IMR-90 (cell line): Measurements from ENCODE around the gene PPP1R14D. TPM values are rescaled to one million over a fixed set of nuclear protein-coding genes. Genes with fewer than 3 reads are reported as not detected.

Experiments used
- ATAC-seq: fragments of 200-7000 bp; cut with Tn5 transposase; 2 replicates; pipeline ENCODE4 v1.9.1; 2020; ENCODE audit warnings: low read depth, mild to moderate bottlenecking, moderate library complexity
- BruUV-seq: library from RNA; stranded (reverse); fragments of 400-500 nt; replicated peaks from 2 replicates; lab custom pipeline; 2021; lab: Mats Ljungman, UMichigan
- CTCF ChIA-PET: fragments of 300-600 bp; formaldehyde crosslinking; extraction: SDS; loops from one replicate; lab custom pipeline; 2021; ENCODE audit warnings: antibody characterized with exemption; lab: Yijun Ruan, JAX
- POLR2A ChIA-PET: fragments of 300-600 bp; sonication (Branson Sonifier 250); formaldehyde crosslinking; loops from one replicate; lab custom pipeline; 2022; ENCODE audit warnings: antibody characterized with exemption; ENCODE audit not compliant: unreplicated experiment; lab: Charles Lee
- DNase-seq: peaks from one replicate; pipeline ENCODE4 v3.0.0; 2013
- H2AFZ ChIP-seq: replicated peaks from 2 replicates; pipeline ENCODE3; 2013; ENCODE audit warnings: low read length, mild to moderate bottlenecking; ENCODE audit not compliant: poor library complexity
- H2AK5ac ChIP-seq: 2 replicates; pipeline ENCODE4 v1.6.1; 2013; ENCODE audit warnings: low read depth, low read length, inconsistent platforms
- H2AK9ac ChIP-seq: replicated peaks from 2 replicates; pipeline ENCODE3; 2013; ENCODE audit warnings: mild to moderate bottlenecking, low read depth, low read length, moderate library complexity; ENCODE audit not compliant: poor library complexity
- H2BK120ac ChIP-seq: 2 replicates; pipeline ENCODE4 v1.6.1; 2013; ENCODE audit warnings: low read depth, low read length, inconsistent platforms
- H2BK15ac ChIP-seq: 3 replicates; pipeline ENCODE4 v1.6.1; 2013; ENCODE audit warnings: low read depth, low read length, inconsistent platforms
- H2BK20ac ChIP-seq: 2 replicates; pipeline ENCODE4 v1.6.1; 2013; ENCODE audit warnings: low read depth, mild to moderate bottlenecking, inconsistent platforms, low read length, moderate library complexity
- H2BK5ac ChIP-seq: 2 replicates; pipeline ENCODE4 v1.6.1; 2013; ENCODE audit warnings: mild to moderate bottlenecking, low read depth, low read length, inconsistent platforms; ENCODE audit not compliant: poor library complexity, severe bottlenecking
- H3K14ac ChIP-seq: replicated peaks from 2 replicates; pipeline ENCODE4 v1.6.1; 2013; ENCODE audit warnings: low read depth, low read length, inconsistent platforms
- H3K18ac ChIP-seq: 2 replicates; pipeline ENCODE4 v1.6.1; 2013; ENCODE audit warnings: low read depth, low read length, control low read depth
- H3K23ac ChIP-seq: 2 replicates; pipeline ENCODE4 v1.6.1; 2013; ENCODE audit warnings: low read depth, low read length, inconsistent platforms
- H3K27ac ChIP-seq: 2 replicates; pipeline ENCODE4 v1.5.1; 2013; ENCODE audit warnings: mild to moderate bottlenecking, control low read depth, low read length; ENCODE audit not compliant: insufficient read depth
- H3K27me3 ChIP-seq: 2 replicates; pipeline ENCODE4 v1.6.1; 2013; ENCODE audit warnings: low read length; ENCODE audit not compliant: control insufficient read depth, insufficient read depth
- H3K36me3 ChIP-seq: 2 replicates; pipeline ENCODE4 v1.6.1; 2013; ENCODE audit warnings: low read length, mixed read lengths; ENCODE audit not compliant: control insufficient read depth, insufficient read depth
- H3K4ac ChIP-seq: 2 replicates; pipeline ENCODE4 v1.6.1; 2013; ENCODE audit warnings: low read depth, low read length, inconsistent platforms
- H3K4me1 ChIP-seq: 2 replicates; pipeline ENCODE4 v1.6.1; 2013; ENCODE audit warnings: low read length, mixed read lengths; ENCODE audit not compliant: control insufficient read depth, insufficient read depth
- H3K4me2 ChIP-seq: 2 replicates; pipeline ENCODE4 v1.6.1; 2013; ENCODE audit warnings: low read depth, mild to moderate bottlenecking, control low read depth, low read length, moderate library complexity
- H3K4me3 ChIP-seq: 2 replicates; pipeline ENCODE4 v1.5.1; 2013; ENCODE audit warnings: low read depth, mild to moderate bottlenecking, control low read depth, low read length, moderate library complexity; ENCODE audit not compliant: insufficient read depth
- H3K56ac ChIP-seq: 2 replicates; pipeline ENCODE4 v1.6.1; 2013; ENCODE audit warnings: low read length, inconsistent platforms; ENCODE audit not compliant: insufficient read depth; ENCODE audit errors: extremely low read depth
- H3K79me1 ChIP-seq, 2 experiments: 2 replicates each; pipeline ENCODE4 v1.6.1; 2013; ENCODE audit warnings: low read length in 2 of 2, inconsistent platforms in 1 of 2, low read depth in 1 of 2
- H3K9ac ChIP-seq: 2 replicates; pipeline ENCODE4 v1.6.1; 2013; ENCODE audit warnings: low read depth, low read length, control low read depth
- H3K9me1 ChIP-seq: 2 replicates; pipeline ENCODE4 v1.6.1; 2013; ENCODE audit warnings: low read length, inconsistent platforms; ENCODE audit not compliant: insufficient read depth
- H3K9me3 ChIP-seq: 2 replicates; pipeline ENCODE4 v1.6.1; 2013; ENCODE audit warnings: low read length; ENCODE audit not compliant: control insufficient read depth, insufficient read depth
- H4K20me1 ChIP-seq: 2 replicates; pipeline ENCODE4 v1.6.1; 2013; ENCODE audit warnings: low read length, inconsistent platforms; ENCODE audit not compliant: insufficient read depth
- H4K5ac ChIP-seq: 2 replicates; pipeline ENCODE4 v1.6.1; 2013; ENCODE audit warnings: mild to moderate bottlenecking, low read depth, low read length, control low read depth
- H4K8ac ChIP-seq, 2 experiments: 2 replicates each; pipeline ENCODE4 v1.6.1; 2013; ENCODE audit warnings: low read depth in 2 of 2, low read length in 2 of 2, control low read depth in 1 of 2, inconsistent platforms in 1 of 2
- H4K91ac ChIP-seq: 2 replicates; pipeline ENCODE4 v1.6.1; 2013; ENCODE audit warnings: low read depth, low read length, inconsistent platforms; ENCODE audit not compliant: insufficient read depth
- BHLHE40 ChIP-seq: fragments of 150-350 bp; IDR thresholded peaks from 2 replicates; pipeline ENCODE4 v1.6.1; 2016; ENCODE audit warnings: mild to moderate bottlenecking, low read depth, low read length
- CHD1 ChIP-seq: IDR thresholded peaks from 2 replicates; pipeline ENCODE4 v1.6.1; 2012; ENCODE audit warnings: low read depth, low read length, improper control_type of control experiment
- FOS ChIP-seq: fragments of 150-350 bp; IDR thresholded peaks from 2 replicates; pipeline ENCODE4 v1.6.1; 2016; ENCODE audit warnings: low read depth, low read length
- MAZ ChIP-seq: IDR thresholded peaks from 2 replicates; pipeline ENCODE4 v1.6.1; 2012; ENCODE audit warnings: low read depth, mild to moderate bottlenecking, low read length, improper control_type of control experiment, moderate library complexity, borderline replicate concordance
- MXI1 ChIP-seq: IDR thresholded peaks from 2 replicates; pipeline ENCODE4 v1.6.1; 2012; ENCODE audit warnings: low read depth, mild to moderate bottlenecking, low read length, moderate library complexity, borderline replicate concordance
- NFE2L2 ChIP-seq: fragments of 150-350 bp; IDR thresholded peaks from 2 replicates; pipeline ENCODE4 v1.6.1; 2016; ENCODE audit warnings: low read depth, mild to moderate bottlenecking, low read length
- POLR2A ChIP-seq: IDR thresholded peaks from 2 replicates; pipeline ENCODE4 v1.6.1; 2012; ENCODE audit warnings: mild to moderate bottlenecking, low read depth, low read length
- RCOR1 ChIP-seq: IDR thresholded peaks from 2 replicates; pipeline ENCODE4 v1.6.1; 2012; ENCODE audit warnings: mild to moderate bottlenecking, low read length, improper control_type of control experiment; ENCODE audit not compliant: insufficient replicate concordance
- WGBS, 2 experiments: methylation state at CpG; one replicate each; pipeline versions ENCODE4 v1.1.5 to v1.1.7; 2013; ENCODE audit warnings: missing lambda C conversion rate in 2 of 2; ENCODE audit not compliant: insufficient read length in 1 of 2; ENCODE audit errors: extremely low coverage in 2 of 2; 5-methylcytosine and 5-hydroxymethylcytosine counted together
- dilution Hi-C: fragments of 300-500 bp; cut with HindIII; formaldehyde crosslinking; loops from one replicate; pipeline ENCODE4 v1.14.3; 2018; ENCODE audit warnings: low sequenced_read_pairs; ENCODE audit not compliant: unreplicated experiment
- in situ Hi-C: fragments of 300-500 bp; cut with MboI; formaldehyde crosslinking; loops from 3 replicates; pipeline ENCODE4 v1.14.3; 2019; ENCODE audit warnings: low sequenced_read_pairs, inconsistent platforms, mixed read lengths
- intact Hi-C: fragments of 100-400 bp; cut with micrococcal nuclease; formaldehyde crosslinking; loops from 2 replicates; pipeline ENCODE4 v1.10.0; 2022
- polyA plus RNA-seq, 3 experiments: library from polyadenylated mRNA; depleted of rRNA; stranded (reverse); fragments of >200 nt; gene quantifications; 2 replicates each; pipeline ENCODE4 v1.2.3, GENCODE V29; 2012; ENCODE audit warnings: low replicate concordance in 1 of 3
- total RNA-seq: library from RNA; depleted of rRNA; stranded (reverse); fragments of >200 nt; gene quantifications from 2 replicates; pipeline ENCODE4 v1.2.3, GENCODE V29; 2012
- TF ChIP-seq, protein P1 (sequence below): conservative IDR thresholded peaks from 2 replicates; pipeline ENCODE4 v1.5.1; 2012; ENCODE audit warnings: mild to moderate bottlenecking, low read depth, low read length, improper control_type of control experiment
- TF ChIP-seq, protein P2 (sequence below): fragments of 150-350 bp; IDR thresholded peaks from 2 replicates; pipeline ENCODE4 v1.6.1; 2017; ENCODE audit warnings: mild to moderate bottlenecking, antibody characterized with exemption, low read length, low read depth

The PPP1R14D gene
- total and polyA plus RNA-seq, 2 of the 4 experiments (the other 2 are of a cell fraction), result not detected

DNA sequence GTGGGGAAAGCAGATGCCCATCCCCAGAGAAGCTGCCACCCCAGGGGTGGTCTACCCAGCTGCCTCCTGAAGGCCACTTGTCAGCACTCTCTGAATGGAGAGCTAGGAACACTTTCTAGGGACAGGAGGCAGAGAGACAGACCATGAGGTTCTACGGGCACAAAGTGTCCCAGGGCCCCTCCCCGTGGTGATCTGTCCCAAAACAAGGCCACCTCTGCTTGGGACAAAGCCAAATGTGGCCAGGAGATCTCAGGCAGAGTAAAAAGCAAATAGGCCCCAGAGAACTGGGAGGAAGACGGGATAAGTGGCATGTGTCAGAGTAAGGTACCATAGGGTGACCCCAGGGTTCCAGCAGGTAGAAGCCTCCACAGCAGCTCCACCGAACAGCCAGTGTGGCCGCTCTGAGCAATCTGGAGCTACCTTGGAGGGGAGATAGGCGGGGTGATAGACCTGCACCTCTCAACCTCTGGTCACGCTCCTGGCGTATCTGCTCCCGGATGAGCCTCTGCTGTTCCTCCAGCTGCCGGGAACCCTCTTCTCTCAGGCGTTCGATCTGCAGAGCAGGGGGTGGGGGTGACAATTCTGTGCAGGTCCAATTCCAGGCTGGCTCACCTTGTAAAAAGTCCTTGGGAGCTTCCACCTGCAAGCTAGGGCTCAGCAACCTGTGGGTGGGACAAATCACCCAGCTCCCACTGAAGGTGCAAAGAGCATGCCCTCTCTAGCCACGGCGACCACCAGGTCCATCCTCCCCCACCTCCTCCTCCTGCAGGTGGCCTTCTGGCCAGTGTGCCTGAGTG, 52.6 kb downstream of the PPP1R14D start:
- no peak overlapping the region for H4K8ac ChIP-seq
- no peak overlapping the region for H3K4me2 ChIP-seq
- no peak overlapping the region for H2AK5ac ChIP-seq

More for the DNA sequence above, 52.6 kb downstream of the PPP1R14D start:
- Histone ChIP-seq H4K91ac (no peak overlapping the region), H3K14ac (no peak overlapping the region), H3K9me1 (no peaks in the 10 kb centered on the region), H3K27ac (no peak overlapping the region), H2BK120ac (no peak overlapping the region), H3K4me1 (no peaks in the 10 kb centered on the region), H4K20me1 (peaks cover 3% of the 10 kb centered on the region; the same call in 1 of the 2 replicates), H3K18ac (no peak overlapping the region), H2BK15ac (no peak overlapping the region), H3K4ac (no peak overlapping the region), H3K4me3 (no peak overlapping the region), H2AFZ (no peak overlapping the region), H3K9me3 (no peaks in the 10 kb centered on the region), H2BK5ac (no peak overlapping the region), H4K5ac (no peak overlapping the region), H2BK20ac (no peak overlapping the region), H3K56ac (no peak overlapping the region), H3K23ac (no peak overlapping the region), H3K27me3 (no peaks in the 10 kb centered on the region), H3K36me3 (peaks cover 62% of the 10 kb centered on the region), H2AK9ac (no peak overlapping the region), H3K79me1 (peaks cover 0 to 7% of the 10 kb centered on the region in 2 experiments; a peak in 1 of 4 replicates), H3K9ac (no peak overlapping the region)
- TF ChIP-seq NFE2L2, result no peak
- no peak for TF ChIP-seq BHLHE40
- no peak for TF ChIP-seq FOS
- TF ChIP-seq POLR2A, result no peak
- TF ChIP-seq, protein P1, sequence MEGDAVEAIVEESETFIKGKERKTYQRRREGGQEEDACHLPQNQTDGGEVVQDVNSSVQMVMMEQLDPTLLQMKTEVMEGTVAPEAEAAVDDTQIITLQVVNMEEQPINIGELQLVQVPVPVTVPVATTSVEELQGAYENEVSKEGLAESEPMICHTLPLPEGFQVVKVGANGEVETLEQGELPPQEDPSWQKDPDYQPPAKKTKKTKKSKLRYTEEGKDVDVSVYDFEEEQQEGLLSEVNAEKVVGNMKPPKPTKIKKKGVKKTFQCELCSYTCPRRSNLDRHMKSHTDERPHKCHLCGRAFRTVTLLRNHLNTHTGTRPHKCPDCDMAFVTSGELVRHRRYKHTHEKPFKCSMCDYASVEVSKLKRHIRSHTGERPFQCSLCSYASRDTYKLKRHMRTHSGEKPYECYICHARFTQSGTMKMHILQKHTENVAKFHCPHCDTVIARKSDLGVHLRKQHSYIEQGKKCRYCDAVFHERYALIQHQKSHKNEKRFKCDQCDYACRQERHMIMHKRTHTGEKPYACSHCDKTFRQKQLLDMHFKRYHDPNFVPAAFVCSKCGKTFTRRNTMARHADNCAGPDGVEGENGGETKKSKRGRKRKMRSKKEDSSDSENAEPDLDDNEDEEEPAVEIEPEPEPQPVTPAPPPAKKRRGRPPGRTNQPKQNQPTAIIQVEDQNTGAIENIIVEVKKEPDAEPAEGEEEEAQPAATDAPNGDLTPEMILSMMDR, result no peak
- TF ChIP-seq RCOR1, result no peak
- TF ChIP-seq, protein P2, sequence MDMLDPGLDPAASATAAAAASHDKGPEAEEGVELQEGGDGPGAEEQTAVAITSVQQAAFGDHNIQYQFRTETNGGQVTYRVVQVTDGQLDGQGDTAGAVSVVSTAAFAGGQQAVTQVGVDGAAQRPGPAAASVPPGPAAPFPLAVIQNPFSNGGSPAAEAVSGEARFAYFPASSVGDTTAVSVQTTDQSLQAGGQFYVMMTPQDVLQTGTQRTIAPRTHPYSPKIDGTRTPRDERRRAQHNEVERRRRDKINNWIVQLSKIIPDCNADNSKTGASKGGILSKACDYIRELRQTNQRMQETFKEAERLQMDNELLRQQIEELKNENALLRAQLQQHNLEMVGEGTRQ, result no peak
- no peak for TF ChIP-seq CHD1
- TF ChIP-seq MAZ, result no peak
- no peak for TF ChIP-seq MXI1
- BruUV-seq, result no TSS peak
- in situ Hi-C loops, result no loop called here
- no peak for ATAC-seq
- 100% methylated on average over 5 of the region's 14 CpGs; no CpG with 5 or more reads in 1 of the 2 experiments for WGBS, 2 experiments
- ChIA-PET POLR2A (no interaction called here), CTCF (no interaction called here)
- DNase-seq, result no peak
- dilution Hi-C loops, result no loop called here
- intact Hi-C loops, result no loop called here
